Skeletal muscle tissue (tissue), 4 donors: ENCODE data around the gene PHPT1. TPM values are rescaled to one million over a fixed set of nuclear protein-coding genes. Genes with fewer than 3 reads are reported as not detected.
"Not testable (repeated sequence)": the region's sequence is repeated elsewhere in the genome, so short reads cannot be mapped to it uniquely, and the experiment has no call there.

ENCODE experiments used
- H3K27ac ChIP-seq: one replicate; pipeline ENCODE4 v1.7.0; 2013; ENCODE audit warnings: mild to moderate bottlenecking, low read depth, low read length, inconsistent platforms
- H3K27me3 ChIP-seq, 3 donors: one replicate each; pipeline ENCODE4 v1.7.0; 2013; ENCODE audit warnings: low read length in 3 of 3; ENCODE audit not compliant: control insufficient read depth in 3 of 3, insufficient read depth in 3 of 3
- H3K36me3 ChIP-seq, 3 donors: one replicate each; pipeline ENCODE4 v1.7.0; 2013; ENCODE audit warnings: low read length in 3 of 3; ENCODE audit not compliant: control insufficient read depth in 3 of 3, insufficient read depth in 3 of 3
- H3K4me1 ChIP-seq, 3 donors: one replicate each; pipeline ENCODE4 v1.7.0; 2013; ENCODE audit warnings: low read length in 3 of 3, mild to moderate bottlenecking in 3 of 3; ENCODE audit not compliant: control insufficient read depth in 3 of 3, insufficient read depth in 3 of 3
- H3K4me3 ChIP-seq, 3 donors: one replicate each; pipeline ENCODE4 v1.7.0; 2013; ENCODE audit warnings: low read length in 3 of 3
- H3K9ac ChIP-seq, 3 donors: one replicate each; pipeline ENCODE4 v1.7.0; 2013; ENCODE audit warnings: low read length in 3 of 3, mild to moderate bottlenecking in 3 of 3, moderate library complexity in 2 of 3, low read depth in 1 of 3
- H3K9me3 ChIP-seq, 3 donors: one replicate each; pipeline ENCODE4 v1.7.0; 2013; ENCODE audit warnings: low read length in 3 of 3; ENCODE audit not compliant: control insufficient read depth in 3 of 3
- total RNA-seq: library from RNA; depleted of rRNA; stranded (reverse); fragments of >200 nt; gene quantifications from one replicate; pipeline ENCODE4 v1.2.3, GENCODE V29; 2014
- donor health status: Osteomylitis.

Gene PHPT1
- total RNA-seq = 109 TPM

DNA sequence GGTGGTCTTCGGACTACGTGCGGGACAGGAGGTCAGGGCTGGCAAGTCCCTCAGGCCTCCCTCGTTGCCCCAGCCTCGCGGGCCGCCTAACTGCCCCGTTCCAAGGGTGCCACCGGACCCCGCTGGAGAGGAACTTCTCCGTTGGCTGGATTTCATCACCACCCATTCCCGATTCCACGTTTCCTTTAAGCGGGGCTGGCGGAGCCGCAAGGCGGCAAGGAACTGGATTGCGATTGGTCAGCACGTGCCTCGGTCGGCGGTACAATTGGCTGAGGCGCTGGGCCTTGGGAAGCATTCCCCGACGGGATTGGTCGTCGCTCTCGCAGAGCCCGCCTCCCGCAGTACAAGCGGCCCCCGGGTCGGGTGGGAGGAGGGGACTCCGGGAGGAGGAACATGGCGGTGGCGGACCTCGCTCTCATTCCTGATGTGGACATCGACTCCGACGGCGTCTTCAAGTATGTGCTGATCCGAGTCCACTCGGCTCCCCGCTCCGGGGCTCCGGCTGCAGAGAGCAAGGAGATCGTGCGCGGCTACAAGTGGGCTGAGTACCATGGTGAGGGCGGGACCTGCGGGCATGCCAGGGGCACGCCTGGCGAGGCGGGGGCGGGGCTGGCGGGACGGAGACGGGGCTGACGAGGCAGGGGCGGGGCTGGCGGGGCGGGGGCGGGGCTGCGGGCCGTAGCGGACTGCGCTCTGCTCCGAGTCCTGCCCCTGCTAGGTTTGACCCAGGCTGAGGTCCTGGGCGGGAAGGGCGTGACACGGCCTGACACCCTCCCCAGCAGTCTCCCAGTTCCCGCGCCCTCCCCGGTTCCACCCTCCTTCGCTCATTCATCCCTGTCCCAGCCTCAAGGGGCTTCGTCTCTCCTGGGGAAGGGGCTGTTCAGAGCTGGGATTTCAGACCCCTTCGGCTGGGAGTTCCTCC, at the start of gene PHPT1:
TSS of gene PHPT1 (plus strand) at position 372 of the 922 bp plus-strand sequence. CDS start at position 394, 22 bp downstream.
- peak within 1 kb of the TSS; percentile 81 to 95 (median 84) for H3K9ac ChIP-seq
- no peaks in the 10 kb centered on the region for H3K9me3 ChIP-seq
- H3K4me3 ChIP-seq = peak within 1 kb of the TSS; percentile 89 to 96 (median 95)
- H3K36me3 ChIP-seq = peaks cover 6 to 17% (median 7%) of the 10 kb centered on the region in 3 donors
- peaks cover 7 to 24% (median 10%) of the 10 kb centered on the region in 3 donors for H3K27me3 ChIP-seq
- peaks cover 36 to 46% (median 37%) of the 10 kb centered on the region in 3 donors for H3K4me1 ChIP-seq
- peak within 1 kb of the TSS; percentile 81 for H3K27ac ChIP-seq

DNA sequence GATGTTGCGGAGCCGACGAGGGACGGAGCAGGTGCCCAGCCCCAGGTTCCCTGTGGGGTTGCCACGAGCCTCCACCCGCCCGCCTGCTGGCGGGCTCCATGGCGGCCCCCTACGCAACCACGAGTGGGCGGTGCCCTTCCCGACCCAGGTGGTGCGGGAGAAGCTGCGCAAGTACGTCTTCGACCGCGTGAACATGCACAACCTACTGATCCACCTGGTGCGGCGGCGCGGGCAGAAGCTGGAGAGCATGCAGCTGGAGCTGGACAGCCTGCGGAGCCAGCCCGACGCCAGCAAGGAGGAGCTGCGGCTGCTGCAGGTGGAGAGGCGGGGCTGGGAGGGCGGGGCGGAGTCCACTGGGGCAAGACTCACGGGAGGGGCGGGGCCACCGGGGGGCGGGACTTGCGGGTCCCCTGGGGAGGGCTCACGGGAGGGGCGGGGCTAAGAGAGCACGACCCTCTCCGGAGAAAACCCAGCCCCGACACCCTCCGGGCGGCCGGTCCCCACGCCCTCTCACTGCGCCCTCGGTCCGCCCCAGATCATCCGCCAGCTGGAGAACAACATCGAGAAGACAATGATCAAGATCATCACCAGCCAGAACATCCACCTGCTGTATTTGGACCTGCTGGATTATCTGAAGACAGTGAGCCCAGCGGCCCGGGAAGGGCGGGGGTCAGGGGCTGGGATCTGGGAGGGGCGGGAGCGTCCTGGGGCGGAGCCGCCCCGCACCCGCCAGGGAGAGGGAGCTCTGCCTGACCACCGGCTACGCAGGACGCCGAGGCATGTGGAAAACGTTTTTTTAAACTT, 49.2 kb upstream of the PHPT1 start:
- no peaks in the 10 kb centered on the region for H3K9me3 ChIP-seq
- peak overlapping the region in 1 of 3 donors; percentile 33 for H3K9ac ChIP-seq
- no peak overlapping the region for H3K27ac ChIP-seq
- H3K36me3 ChIP-seq = no peaks in the 10 kb centered on the region
- peaks cover 32 to 51% (median 33%) of the 10 kb centered on the region in 3 donors for H3K27me3 ChIP-seq
- peaks cover 21 to 22% (median 22%) of the 10 kb centered on the region in 3 donors for H3K4me1 ChIP-seq
- peak overlapping the region in 1 of 3 donors; percentile 45 for H3K4me3 ChIP-seq

DNA sequence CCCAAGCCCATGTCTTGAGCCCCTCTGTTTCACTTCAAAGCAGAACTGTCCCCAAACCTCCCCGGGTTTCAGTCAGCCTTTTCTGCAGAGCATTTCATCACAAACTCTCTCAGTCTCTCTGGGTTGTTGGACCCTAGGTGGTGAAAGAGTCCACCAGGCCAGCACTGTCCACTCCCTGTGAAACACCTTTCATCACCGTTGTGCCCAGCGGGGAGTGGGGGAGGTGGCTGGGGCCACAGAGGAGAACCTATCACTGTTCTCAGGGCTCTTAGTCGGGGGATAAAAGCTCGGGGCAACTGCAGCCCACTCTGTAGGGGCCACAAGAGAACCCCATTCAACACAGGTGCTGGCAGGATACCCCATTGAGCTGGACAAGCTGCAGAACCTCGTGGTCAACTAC, 46.9 kb upstream of the PHPT1 start:
- peaks cover 0 to 6% (median 0%) of the 10 kb centered on the region in 3 donors for H3K36me3 ChIP-seq
- peaks cover 30 to 32% (median 30%) of the 10 kb centered on the region in 3 donors for H3K4me1 ChIP-seq
- H3K4me3 ChIP-seq = no peak overlapping the region
- H3K9ac ChIP-seq = no peak overlapping the region
- peaks cover 26 to 37% (median 32%) of the 10 kb centered on the region in 3 donors for H3K27me3 ChIP-seq
- no peaks in the 10 kb centered on the region for H3K9me3 ChIP-seq
- no peak overlapping the region for H3K27ac ChIP-seq

DNA sequence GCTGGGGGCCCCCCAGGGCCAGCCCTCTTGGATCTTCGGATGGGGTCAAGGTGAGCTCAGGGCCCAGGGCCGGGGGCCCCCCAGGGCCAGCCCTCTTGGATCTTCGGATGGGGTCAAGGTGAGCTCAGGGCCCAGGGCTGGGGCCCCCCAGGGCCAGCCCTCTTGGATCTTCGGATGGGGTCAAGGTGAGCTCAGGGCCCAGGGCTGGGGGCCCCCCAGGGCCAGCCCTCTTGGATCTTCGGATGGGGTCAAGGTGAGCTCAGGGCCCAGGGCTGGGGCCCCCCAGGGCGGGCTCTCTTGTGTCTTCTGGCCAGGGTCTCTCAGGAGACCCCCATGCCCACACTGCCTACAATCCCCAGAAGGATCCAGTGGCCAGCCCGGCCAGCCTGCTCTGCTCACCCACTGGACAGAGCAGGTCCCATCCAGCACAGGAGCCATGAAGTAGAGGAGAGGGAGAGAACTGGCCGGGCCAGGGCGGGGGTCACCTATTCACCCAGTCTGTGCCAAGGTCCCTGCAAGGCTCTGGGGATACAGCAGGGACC, 46.1 kb upstream of the PHPT1 start:
- Histone ChIP-seq H3K27me3 (peaks cover 22 to 37% (median 32%) of the 10 kb centered on the region in 3 donors), H3K4me1 (peaks cover 30 to 33% (median 30%) of the 10 kb centered on the region in 3 donors)
- H3K9ac ChIP-seq, H3K36me3 ChIP-seq, H3K27ac ChIP-seq, H3K4me3 ChIP-seq, H3K9me3 ChIP-seq: not testable (repeated sequence)

DNA sequence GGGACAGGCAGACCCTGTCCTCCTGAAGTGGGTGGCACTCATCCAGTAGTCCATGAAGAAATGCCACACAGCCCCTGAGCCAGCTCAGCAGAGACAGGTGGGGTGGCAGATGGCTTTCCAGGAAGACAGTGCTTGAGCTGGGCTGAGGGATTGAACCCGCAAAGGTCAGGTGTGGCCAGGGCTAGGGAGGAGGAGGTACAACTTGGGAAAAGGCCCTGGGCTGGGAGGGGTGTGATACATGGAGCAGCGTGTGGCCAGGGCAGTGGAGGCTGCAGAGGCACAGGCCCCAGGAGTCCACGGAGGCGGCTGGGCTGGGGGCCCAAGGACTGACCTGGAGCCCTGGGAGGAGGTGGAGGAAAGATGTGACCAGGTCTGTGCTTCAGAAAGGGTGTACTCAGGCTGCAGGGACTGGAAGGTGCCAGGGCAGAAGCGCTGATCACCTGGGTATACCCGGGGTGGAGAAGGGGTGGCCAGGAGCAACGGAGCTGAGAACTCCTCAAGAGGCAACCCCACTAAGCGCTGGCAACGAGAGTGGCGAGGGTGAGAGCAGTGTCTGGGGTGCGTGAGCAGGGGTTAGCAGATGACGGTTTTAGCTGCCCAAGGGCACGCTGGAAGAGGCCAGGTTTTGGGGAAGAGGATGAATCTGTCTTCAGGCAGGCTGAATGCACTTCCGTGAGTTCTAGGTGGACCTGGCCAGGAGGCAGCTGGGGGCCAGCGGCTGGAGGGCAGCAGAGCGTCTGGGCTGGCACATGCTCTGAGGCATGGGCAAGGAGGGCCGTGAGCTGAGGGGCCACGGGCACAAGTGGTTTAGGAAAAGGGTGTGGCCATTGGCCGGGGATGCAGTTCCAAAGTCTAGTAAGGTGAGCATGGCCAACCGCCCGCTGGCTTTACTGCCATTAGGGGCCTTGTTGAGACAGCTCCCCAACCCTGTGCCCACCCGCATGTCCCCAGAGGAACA, 45.4 kb upstream of the PHPT1 start:
- Histone ChIP-seq H3K4me1 (peaks cover 30 to 33% (median 31%) of the 10 kb centered on the region in 3 donors), H3K9me3 (no peaks in the 10 kb centered on the region), H3K36me3 (peaks cover 0 to 6% (median 0%) of the 10 kb centered on the region in 3 donors), H3K9ac (no peak overlapping the region), H3K27me3 (peaks cover 17 to 32% (median 26%) of the 10 kb centered on the region in 3 donors), H3K4me3 (no peak overlapping the region), H3K27ac (no peak overlapping the region)

DNA sequence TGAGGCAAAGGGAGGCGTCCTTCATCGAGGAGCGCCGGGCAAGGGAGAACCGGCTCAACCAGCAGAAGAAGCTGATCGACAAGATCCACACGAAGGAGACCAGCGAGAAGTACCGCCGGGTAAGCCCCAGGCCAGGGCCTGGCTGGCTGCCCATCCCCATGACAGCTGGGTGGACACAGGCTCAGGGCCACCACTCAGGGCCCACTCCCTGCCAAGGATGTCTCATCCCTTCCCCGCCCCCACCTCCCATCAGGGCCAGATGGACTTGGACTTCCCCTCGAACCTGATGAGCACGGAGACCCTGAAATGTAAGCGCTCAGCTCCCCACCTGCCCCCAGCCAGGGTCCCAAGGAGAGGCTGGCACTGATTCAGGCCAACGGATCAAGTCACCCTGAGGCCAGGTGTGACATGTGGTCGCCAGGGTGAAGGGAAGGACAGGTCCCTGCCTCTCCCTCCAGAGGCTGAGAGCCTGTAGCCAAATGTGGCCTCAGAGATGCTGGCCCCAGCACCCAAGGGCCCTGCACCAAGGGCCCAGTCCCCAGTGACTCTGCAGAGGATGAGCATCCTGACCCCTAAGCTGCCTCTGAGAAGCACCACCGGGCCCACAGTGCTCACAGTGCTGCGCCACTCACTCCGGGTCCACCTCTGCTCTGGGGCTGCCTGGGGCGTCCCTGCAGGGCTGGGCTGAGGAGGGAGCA, 44.6 kb upstream of the PHPT1 start:
- Histone ChIP-seq H3K27me3 (peaks cover 9 to 24% (median 17%) of the 10 kb centered on the region in 3 donors), H3K36me3 (peaks cover 0 to 6% (median 0%) of the 10 kb centered on the region in 3 donors), H3K4me3 (no peak overlapping the region), H3K9ac (no peak overlapping the region), H3K27ac (no peak overlapping the region), H3K9me3 (no peaks in the 10 kb centered on the region), H3K4me1 (peaks cover 33% of the 10 kb centered on the region in 3 donors)

DNA sequence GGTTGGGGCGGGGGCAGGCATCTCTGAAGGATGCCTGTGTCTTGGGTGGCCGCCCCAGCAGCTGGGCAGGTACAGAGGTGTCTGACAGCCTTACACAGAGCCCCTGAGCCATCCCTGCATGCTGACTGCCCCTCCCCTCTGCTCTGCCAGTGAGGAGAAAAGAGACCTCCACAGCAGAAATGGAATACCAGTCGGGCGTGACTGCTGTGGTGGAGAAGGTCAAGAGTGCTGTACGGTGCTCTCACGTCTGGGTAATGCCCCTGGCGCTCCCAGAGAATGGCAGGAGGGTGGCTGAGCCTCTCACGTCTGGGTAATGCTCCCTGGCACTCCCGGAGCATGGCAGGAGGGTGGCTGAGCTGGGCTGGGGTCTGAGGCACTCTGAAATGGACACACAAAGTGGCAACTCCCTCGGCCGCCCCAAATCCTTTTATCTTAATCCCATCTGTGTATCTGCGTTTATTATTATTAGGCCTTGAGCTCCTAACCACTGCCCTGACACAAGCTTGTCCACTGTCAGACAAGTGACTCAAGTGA, 43.9 kb upstream of the PHPT1 start:
- Histone ChIP-seq H3K4me1 (peaks cover 32 to 35% (median 33%) of the 10 kb centered on the region in 3 donors), H3K27me3 (peaks cover 9 to 21% (median 14%) of the 10 kb centered on the region in 3 donors), H3K4me3 (no peak overlapping the region), H3K36me3 (peaks cover 0 to 6% (median 0%) of the 10 kb centered on the region in 3 donors), H3K9me3 (no peaks in the 10 kb centered on the region), H3K9ac (no peak overlapping the region), H3K27ac (no peak overlapping the region)

DNA sequence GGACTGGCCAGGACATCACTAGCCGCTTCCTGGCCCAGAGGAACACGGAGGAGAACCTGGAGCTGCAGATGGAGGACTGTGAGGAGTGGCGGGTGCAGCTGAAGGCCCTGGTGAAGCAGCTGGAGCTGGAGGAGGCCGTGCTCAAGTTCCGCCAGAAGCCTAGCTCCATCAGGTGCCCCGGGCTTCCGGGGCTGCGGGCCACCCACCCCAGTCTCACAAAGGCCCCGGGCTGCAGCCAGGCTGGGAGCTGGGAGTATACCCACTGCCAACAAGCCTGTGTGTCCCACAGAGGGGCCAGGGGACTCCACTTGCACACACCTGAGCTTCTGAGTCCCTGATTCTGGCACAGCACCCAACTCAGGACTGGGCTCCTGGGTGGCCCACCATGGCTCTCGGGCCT, 43.1 kb upstream of the PHPT1 start:
- Histone ChIP-seq H3K27me3 (peaks cover 6 to 13% (median 6%) of the 10 kb centered on the region in 3 donors), H3K4me1 (peaks cover 25 to 35% (median 29%) of the 10 kb centered on the region in 3 donors), H3K27ac (no peak overlapping the region), H3K36me3 (peaks cover 0 to 6% (median 2%) of the 10 kb centered on the region in 3 donors), H3K9me3 (no peaks in the 10 kb centered on the region), H3K4me3 (peak overlapping the region in 1 of 3 donors; percentile 89), H3K9ac (peak overlapping the region in 2 of 3 donors; percentile 83 to 91)
